K562 (cell line): ENCODE measurements around the gene LAMA4. TPM values are rescaled to one million over a fixed set of nuclear protein-coding genes. Genes with fewer than 3 reads are reported as not detected.

ENCODE experiments used
- RFX1 ChIP-seq: fragments of 450-650 bp; IDR thresholded peaks from 2 replicates; pipeline ENCODE4 v1.6.1; 2016; ENCODE audit warnings: mild to moderate bottlenecking, moderate library complexity
- RNF2 ChIP-seq: sonication (generic); IDR thresholded peaks from 2 replicates; pipeline ENCODE4 v1.6.1; 2016
- TRIM25 ChIP-seq: fragments of 450-650 bp; IDR thresholded peaks from 2 replicates; pipeline ENCODE4 v1.7.0; 2016; ENCODE audit warnings: borderline replicate concordance
- YY1 ChIP-seq, 3 experiments: IDR thresholded peaks; 2 replicates each; pipeline ENCODE4 v1.6.1; 2011; ENCODE audit warnings: low read length in 2 of 3, mild to moderate bottlenecking in 2 of 3, moderate library complexity in 2 of 3, borderline replicate concordance in 1 of 3, control low read depth in 1 of 3, low read depth in 1 of 3; ENCODE audit not compliant: insufficient read depth in 3 of 3, insufficient replicate concordance in 2 of 3, control insufficient read depth in 1 of 3, insufficient read length in 1 of 3; ENCODE audit errors: extremely low read depth in 1 of 3
- ZBED1 ChIP-seq: IDR thresholded peaks from 2 replicates; pipeline ENCODE4 v1.6.1; 2014
- ZBTB12 ChIP-seq: fragments of 250-450 bp; sonication (Bioruptor Pico); IDR thresholded peaks from 2 replicates; pipeline ENCODE4 v1.4.0; 2020
- ZNF316 ChIP-seq: fragments of 450-650 bp; IDR thresholded peaks from 2 replicates; pipeline ENCODE4 v1.6.1; 2016
- ZNF41 ChIP-seq: fragments of 250-450 bp; sonication (Bioruptor Pico); conservative IDR thresholded peaks from 2 replicates; pipeline ENCODE4 v1.4.0; 2020; ENCODE audit warnings: mild to moderate bottlenecking
- polyA plus RNA-seq, 8 experiments: library from polyadenylated mRNA; depleted of rRNA in 4 of 8; stranded (reverse) in 5 of 8; unstranded in 3 of 8; fragments of >200 nt; fragmentation: Nextera tagmentation in 2 of 8; fragmentation: Illumina TruSeq in 1 of 8; extraction: Ambion mirVana in 2 of 8; extraction: Trizol in 1 of 8; gene quantifications; 2 replicates each; pipeline versions ENCODE4 v1.2.1 to v1.2.3, GENCODE V29; 2011 to 2014; ENCODE audit warnings: inconsistent platforms in 1 of 8, missing spikeins in 1 of 8
- total RNA-seq, 7 experiments: library from RNA; depleted of rRNA in 6 of 7; stranded (reverse); fragments of >200 nt in 6 of 7; fragmentation: Illumina TruSeq in 2 of 7; extraction: Trizol in 2 of 7; gene quantifications; 2 replicates each; pipeline versions ENCODE4 v1.2.1 to v1.2.3, GENCODE V29; 2011 to 2021; ENCODE audit warnings: low replicate concordance in 1 of 7
- TF ChIP-seq, protein P1 (sequence below): fragments of 450-650 bp; formaldehyde crosslinking; IDR thresholded peaks from 2 replicates; pipeline ENCODE4 v1.4.0; 2022; ENCODE audit warnings: mild to moderate bottlenecking, moderate library complexity
- TF ChIP-seq, protein P2 (sequence below): fragments of 450-650 bp; formaldehyde crosslinking; IDR thresholded peaks from 2 replicates; pipeline ENCODE4 v1.4.0; 2020; ENCODE audit warnings: mild to moderate bottlenecking, moderate library complexity

Gene LAMA4
- total and polyA plus RNA-seq, 9 of the 15 experiments (the other 6 are each of a cell fraction or from before 2014, with no cell fraction given) = 0.05 to 2.9 (median 0.51) TPM

GRCh38 chr6:112228480-112229332, 25.7 kb downstream of the LAMA4 start (continued):
- TF ChIP-seq ZNF316 (peak; percentile 25; the same call in 1 of the 2 replicates), RFX1 (no peak), ZNF41 (CRISPR knock-in tag) (no peak), YY1 (IDR thresholded peaks at IDR 0.05; ENCODE audit: borderline replicate concordance in 1 of 3, control insufficient read depth in 1 of 3, extremely low read depth in 1 of 3, insufficient read depth in 3 of 3, insufficient read length in 1 of 3, insufficient replicate concordance in 2 of 3, low read depth in 1 of 3, low read length in 2 of 3) (peak in 1 of 3 experiments; percentile 17), ZBTB12 (CRISPR knock-in tag) (no peak), RNF2 (no peak), ZBED1 (no peak), TRIM25 (no peak)
- TF ChIP-seq, protein P1, sequence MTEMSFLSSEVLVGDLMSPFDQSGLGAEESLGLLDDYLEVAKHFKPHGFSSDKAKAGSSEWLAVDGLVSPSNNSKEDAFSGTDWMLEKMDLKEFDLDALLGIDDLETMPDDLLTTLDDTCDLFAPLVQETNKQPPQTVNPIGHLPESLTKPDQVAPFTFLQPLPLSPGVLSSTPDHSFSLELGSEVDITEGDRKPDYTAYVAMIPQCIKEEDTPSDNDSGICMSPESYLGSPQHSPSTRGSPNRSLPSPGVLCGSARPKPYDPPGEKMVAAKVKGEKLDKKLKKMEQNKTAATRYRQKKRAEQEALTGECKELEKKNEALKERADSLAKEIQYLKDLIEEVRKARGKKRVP (CRISPR knock-in tag) = no peak
- TF ChIP-seq, protein P2, sequence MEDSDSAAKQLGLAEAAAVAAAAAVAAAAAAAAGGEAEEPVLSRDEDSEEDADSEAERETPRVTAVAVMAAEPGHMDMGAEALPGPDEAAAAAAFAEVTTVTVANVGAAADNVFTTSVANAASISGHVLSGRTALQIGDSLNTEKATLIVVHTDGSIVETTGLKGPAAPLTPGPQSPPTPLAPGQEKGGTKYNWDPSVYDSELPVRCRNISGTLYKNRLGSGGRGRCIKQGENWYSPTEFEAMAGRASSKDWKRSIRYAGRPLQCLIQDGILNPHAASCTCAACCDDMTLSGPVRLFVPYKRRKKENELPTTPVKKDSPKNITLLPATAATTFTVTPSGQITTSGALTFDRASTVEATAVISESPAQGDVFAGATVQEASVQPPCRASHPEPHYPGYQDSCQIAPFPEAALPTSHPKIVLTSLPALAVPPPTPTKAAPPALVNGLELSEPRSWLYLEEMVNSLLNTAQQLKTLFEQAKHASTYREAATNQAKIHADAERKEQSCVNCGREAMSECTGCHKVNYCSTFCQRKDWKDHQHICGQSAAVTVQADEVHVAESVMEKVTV (CRISPR knock-in tag) = no peak
